ENCODE measurements around the gene CDKAL1.

The CDKAL1 gene

DNA sequence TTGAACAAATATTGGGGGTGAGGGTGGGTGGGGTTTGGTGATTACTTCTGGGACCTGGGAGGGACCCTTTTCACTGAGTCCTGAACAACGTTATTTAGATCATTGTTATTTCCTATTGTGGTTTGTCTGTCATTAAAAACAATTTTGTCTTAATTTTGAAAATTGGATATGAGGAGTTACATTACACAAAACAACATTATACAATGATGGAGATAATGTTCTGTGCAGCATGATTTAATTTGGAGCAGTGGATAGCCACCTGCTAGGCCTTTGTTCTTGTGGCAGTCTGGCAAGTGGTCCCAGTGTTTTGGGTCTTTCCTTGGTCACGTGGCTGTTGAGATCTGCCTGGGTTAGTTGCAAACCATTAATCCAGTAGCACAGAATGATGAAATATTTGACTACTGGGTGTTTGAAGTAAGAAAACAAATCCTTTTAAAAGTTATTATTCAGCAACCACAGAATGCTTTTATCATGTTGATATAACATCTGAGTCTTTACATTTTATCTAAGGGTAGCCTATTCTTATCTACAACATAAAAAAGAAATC, 172.8 kb downstream of the CDKAL1 start:
- Histone ChIP-seq H3K27me3 (ENCODE audit: insufficient read depth, poor library complexity, severe bottlenecking) (no peaks in the 10 kb centered on the region), H3K27ac (replicated peaks) (no peak overlapping the region), H3K4me3 (replicated peaks; ENCODE audit: insufficient read depth, low read length) (no peak overlapping the region)
- no peak for TF ChIP-seq POLR2AphosphoS5 (IDR thresholded peaks at IDR 0.05; ENCODE audit: low read depth)
- TF ChIP-seq GABPA (IDR thresholded peaks at IDR 0.05; ENCODE audit: low read depth) = no peak
- TF ChIP-seq, protein P1, sequence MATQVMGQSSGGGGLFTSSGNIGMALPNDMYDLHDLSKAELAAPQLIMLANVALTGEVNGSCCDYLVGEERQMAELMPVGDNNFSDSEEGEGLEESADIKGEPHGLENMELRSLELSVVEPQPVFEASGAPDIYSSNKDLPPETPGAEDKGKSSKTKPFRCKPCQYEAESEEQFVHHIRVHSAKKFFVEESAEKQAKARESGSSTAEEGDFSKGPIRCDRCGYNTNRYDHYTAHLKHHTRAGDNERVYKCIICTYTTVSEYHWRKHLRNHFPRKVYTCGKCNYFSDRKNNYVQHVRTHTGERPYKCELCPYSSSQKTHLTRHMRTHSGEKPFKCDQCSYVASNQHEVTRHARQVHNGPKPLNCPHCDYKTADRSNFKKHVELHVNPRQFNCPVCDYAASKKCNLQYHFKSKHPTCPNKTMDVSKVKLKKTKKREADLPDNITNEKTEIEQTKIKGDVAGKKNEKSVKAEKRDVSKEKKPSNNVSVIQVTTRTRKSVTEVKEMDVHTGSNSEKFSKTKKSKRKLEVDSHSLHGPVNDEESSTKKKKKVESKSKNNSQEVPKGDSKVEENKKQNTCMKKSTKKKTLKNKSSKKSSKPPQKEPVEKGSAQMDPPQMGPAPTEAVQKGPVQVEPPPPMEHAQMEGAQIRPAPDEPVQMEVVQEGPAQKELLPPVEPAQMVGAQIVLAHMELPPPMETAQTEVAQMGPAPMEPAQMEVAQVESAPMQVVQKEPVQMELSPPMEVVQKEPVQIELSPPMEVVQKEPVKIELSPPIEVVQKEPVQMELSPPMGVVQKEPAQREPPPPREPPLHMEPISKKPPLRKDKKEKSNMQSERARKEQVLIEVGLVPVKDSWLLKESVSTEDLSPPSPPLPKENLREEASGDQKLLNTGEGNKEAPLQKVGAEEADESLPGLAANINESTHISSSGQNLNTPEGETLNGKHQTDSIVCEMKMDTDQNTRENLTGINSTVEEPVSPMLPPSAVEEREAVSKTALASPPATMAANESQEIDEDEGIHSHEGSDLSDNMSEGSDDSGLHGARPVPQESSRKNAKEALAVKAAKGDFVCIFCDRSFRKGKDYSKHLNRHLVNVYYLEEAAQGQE (IDR thresholded peaks at IDR 0.05; ENCODE audit: insufficient replicate concordance, low read depth) = no peak
- no peak for TF ChIP-seq SPI1 (IDR thresholded peaks at IDR 0.05; ENCODE audit: borderline replicate concordance, low read depth)
- TF ChIP-seq, protein P2, sequence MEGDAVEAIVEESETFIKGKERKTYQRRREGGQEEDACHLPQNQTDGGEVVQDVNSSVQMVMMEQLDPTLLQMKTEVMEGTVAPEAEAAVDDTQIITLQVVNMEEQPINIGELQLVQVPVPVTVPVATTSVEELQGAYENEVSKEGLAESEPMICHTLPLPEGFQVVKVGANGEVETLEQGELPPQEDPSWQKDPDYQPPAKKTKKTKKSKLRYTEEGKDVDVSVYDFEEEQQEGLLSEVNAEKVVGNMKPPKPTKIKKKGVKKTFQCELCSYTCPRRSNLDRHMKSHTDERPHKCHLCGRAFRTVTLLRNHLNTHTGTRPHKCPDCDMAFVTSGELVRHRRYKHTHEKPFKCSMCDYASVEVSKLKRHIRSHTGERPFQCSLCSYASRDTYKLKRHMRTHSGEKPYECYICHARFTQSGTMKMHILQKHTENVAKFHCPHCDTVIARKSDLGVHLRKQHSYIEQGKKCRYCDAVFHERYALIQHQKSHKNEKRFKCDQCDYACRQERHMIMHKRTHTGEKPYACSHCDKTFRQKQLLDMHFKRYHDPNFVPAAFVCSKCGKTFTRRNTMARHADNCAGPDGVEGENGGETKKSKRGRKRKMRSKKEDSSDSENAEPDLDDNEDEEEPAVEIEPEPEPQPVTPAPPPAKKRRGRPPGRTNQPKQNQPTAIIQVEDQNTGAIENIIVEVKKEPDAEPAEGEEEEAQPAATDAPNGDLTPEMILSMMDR (IDR thresholded peaks at IDR 0.05; ENCODE audit: insufficient read depth, low read length) = no peak
- no peak for DNase-seq (ENCODE audit: low read depth in 1 of 2, low spot score in 1 of 2)

DNA sequence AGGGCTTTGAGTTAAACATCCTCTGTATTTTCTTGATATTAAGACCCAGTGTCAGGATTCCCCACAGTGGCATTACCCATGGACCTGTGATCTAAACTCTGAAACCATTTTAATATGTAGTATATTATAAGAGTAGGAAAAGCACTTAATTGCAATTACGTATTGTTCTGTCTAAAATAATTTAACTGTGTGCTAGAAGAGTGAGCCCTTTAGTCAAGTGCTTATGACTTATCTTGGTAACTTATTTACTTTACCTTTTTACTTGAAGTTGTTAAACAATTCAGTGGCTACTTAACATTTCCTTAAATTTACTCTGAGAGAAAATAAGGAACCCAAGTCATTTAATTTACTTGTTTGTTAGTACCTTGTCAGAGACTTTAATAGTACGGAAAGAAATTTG, 173.6 kb downstream of the CDKAL1 start:
- no peak for DNase-seq (ENCODE audit: low read depth in 1 of 2, low spot score in 1 of 2)
- no peak overlapping the region for H3K27ac ChIP-seq (replicated peaks)
- TF ChIP-seq SPI1 (IDR thresholded peaks at IDR 0.05; ENCODE audit: borderline replicate concordance, low read depth) = no peak
- TF ChIP-seq, protein P2 (IDR thresholded peaks at IDR 0.05; ENCODE audit: insufficient read depth, low read length) = no peak
- TF ChIP-seq GABPA (IDR thresholded peaks at IDR 0.05; ENCODE audit: low read depth) = no peak
- TF ChIP-seq, protein P1 (IDR thresholded peaks at IDR 0.05; ENCODE audit: insufficient replicate concordance, low read depth) = no peak
- TF ChIP-seq POLR2AphosphoS5 (IDR thresholded peaks at IDR 0.05; ENCODE audit: low read depth) = no peak

DNA sequence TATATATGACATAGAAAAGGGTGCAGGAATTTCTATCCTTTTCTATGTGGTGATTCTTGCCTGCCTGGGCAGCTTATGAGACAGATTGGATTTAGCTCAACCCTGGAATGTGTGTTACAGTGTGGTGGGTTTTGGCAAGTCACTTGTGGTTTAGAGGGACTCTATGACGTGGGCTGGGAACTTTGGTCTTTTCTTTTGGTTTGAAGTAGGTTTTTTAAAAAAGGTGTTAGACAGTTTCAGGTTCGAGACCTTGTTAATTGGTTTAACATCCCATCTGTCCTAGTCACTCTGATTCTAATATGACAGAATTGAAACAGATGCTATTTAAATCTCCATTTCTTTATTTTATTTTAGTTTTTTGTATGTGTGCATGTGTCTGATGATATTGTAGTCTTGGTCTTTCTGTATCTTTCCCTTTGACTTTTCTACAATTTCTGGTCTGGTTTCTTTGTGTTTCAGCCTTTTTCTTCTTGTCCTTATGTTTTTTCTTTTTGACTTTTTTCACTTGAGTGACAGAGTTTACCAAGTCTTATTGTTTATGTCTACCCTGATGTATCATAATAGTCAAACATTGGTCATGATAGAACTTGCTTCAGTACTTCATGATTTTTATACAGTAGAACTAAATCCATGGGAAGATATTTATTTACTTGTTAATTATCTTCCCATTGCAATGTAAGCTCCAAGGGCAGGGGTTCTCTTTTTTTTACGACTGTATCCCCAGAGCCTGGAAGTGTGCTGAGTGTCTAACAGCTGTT, 174.3 kb downstream of the CDKAL1 start:
- no peak overlapping the region for H3K27ac ChIP-seq (replicated peaks)
- DNase-seq (ENCODE audit: low read depth in 1 of 2, low spot score in 1 of 2) = no peak
- no peak for TF ChIP-seq POLR2AphosphoS5 (IDR thresholded peaks at IDR 0.05; ENCODE audit: low read depth)
- no peak for TF ChIP-seq SPI1 (IDR thresholded peaks at IDR 0.05; ENCODE audit: borderline replicate concordance, low read depth)
- TF ChIP-seq, protein P1 (IDR thresholded peaks at IDR 0.05; ENCODE audit: insufficient replicate concordance, low read depth) = no peak
- TF ChIP-seq, protein P2 (IDR thresholded peaks at IDR 0.05; ENCODE audit: insufficient read depth, low read length) = no peak
- no peaks in the 10 kb centered on the region for H3K27me3 ChIP-seq (ENCODE audit: insufficient read depth, poor library complexity, severe bottlenecking)
- no peak overlapping the region for H3K4me3 ChIP-seq (replicated peaks; ENCODE audit: insufficient read depth, low read length)

More for the DNA sequence above, 173.6 kb downstream of the CDKAL1 start:
- Histone ChIP-seq H3K27me3 (ENCODE audit: insufficient read depth, poor library complexity, severe bottlenecking) (no peaks in the 10 kb centered on the region), H3K4me3 (replicated peaks; ENCODE audit: insufficient read depth, low read length) (no peak overlapping the region)
